Measurements from ENCODE around the gene EFNA2.
A peak's percentile ranks its signal among the peaks of the same experiment; 100 is the strongest.

The EFNA2 gene

GRCh38 chr19:1272423-1273262 is 13.0 kb upstream of the EFNA2 start:
- DNase-seq, result no peak

GRCh38 chr19:1273263-1274041 is 12.2 kb upstream of the EFNA2 start:
- no peak for DNase-seq

GRCh38 chr19:1274081-1274851 is 11.4 kb upstream of the EFNA2 start:
- DNase-seq, result no peak

GRCh38 chr19:1274852-1275259 is 10.8 kb upstream of the EFNA2 start:
- no peak for DNase-seq

- DNase-seq, result peak; percentile 96 to 97
Observed at GRCh38 chr19:1275260-1275975, 10.3 kb upstream of the EFNA2 start, which contains the start of gene FAM174C. Gene FAM174C (plus strand): TSS chr19:1275530. CDS start chr19:1275550, 20 bp downstream.

- no peak for DNase-seq
Observed at GRCh38 chr19:1275976-1276627, 9.6 kb upstream of the EFNA2 start.

GRCh38 chr19:1276628-1277022 is 9.0 kb upstream of the EFNA2 start:
- no peak for DNase-seq

- no peak for DNase-seq
Observed at GRCh38 chr19:1277061-1277460, 8.6 kb upstream of the EFNA2 start.

- no peak for DNase-seq
Observed at GRCh38 chr19:1278074-1278473, 7.6 kb upstream of the EFNA2 start.

GRCh38 chr19:1278713-1279660 is 6.7 kb upstream of the EFNA2 start:
- no peak for DNase-seq

GRCh38 chr19:1279782-1280341 is 5.8 kb upstream of the EFNA2 start:
- peak; percentile 80 to 84 for DNase-seq

- DNase-seq, result no peak
Observed at GRCh38 chr19:1280636-1281568, 4.8 kb upstream of the EFNA2 start.

- DNase-seq, result no peak
Observed at GRCh38 chr19:1281569-1282287, 3.9 kb upstream of the EFNA2 start.

- no peak for DNase-seq
Observed at GRCh38 chr19:1282588-1283206, 3.0 kb upstream of the EFNA2 start.

- no peak for DNase-seq
Observed at GRCh38 chr19:1283207-1283916, 2.3 kb upstream of the EFNA2 start.

- no peak for DNase-seq
Observed at GRCh38 chr19:1283917-1284292, 1.8 kb upstream of the EFNA2 start.

- DNase-seq, result no peak
Observed at GRCh38 chr19:1284293-1284978, 1.2 kb upstream of the EFNA2 start.

All from CD4-positive, alpha-beta T cell treated with Interferon alpha-2 for 1 hour (primary cell).